GM12878 (cell line): ENCODE measurements around the gene NCKAP5. TPM values are rescaled to one million over a fixed set of nuclear protein-coding genes. Genes with fewer than 3 reads are reported as not detected.

ENCODE experiments used
- ATAC-seq: fragments of 200-7000 bp; cut with Tn5 transposase; 3 replicates; pipeline ENCODE4 v1.9.1; 2020; ENCODE audit warnings: mild to moderate bottlenecking, moderate library complexity
- BruUV-seq: library from RNA; stranded (reverse); fragments of 400-500 nt; replicated peaks from 2 replicates; lab custom pipeline; 2021; lab: Mats Ljungman, UMichigan
- CTCF ChIA-PET: fragments of 300-600 bp; sonication (Branson Sonifier 250); formaldehyde crosslinking; extraction: SDS; loops from one replicate; lab custom pipeline; 2021; ENCODE audit warnings: inconsistent platforms; lab: Yijun Ruan, JAX
- POLR2A ChIA-PET: fragments of 350-600 bp; formaldehyde crosslinking; extraction: SDS; loops from one replicate; lab custom pipeline; 2021; ENCODE audit warnings: inconsistent platforms; lab: Charles Lee
- RAD21 ChIA-PET: fragments of 300-600 bp; sonication (Branson Sonifier 250); formaldehyde crosslinking; loops from one replicate; lab custom pipeline; 2023; ENCODE audit warnings: antibody characterized with exemption; ENCODE audit not compliant: unreplicated experiment; lab: Charles Lee
- SMC1A ChIA-PET: fragments of 300-600 bp; sonication (Branson Sonifier 250); formaldehyde crosslinking; loops from one replicate; lab custom pipeline; 2023; ENCODE audit not compliant: unreplicated experiment, uncharacterized antibody; lab: Charles Lee
- DNase-seq: peaks from one replicate; pipeline ENCODE4 v3.0.0-alpha.2; 2011; ENCODE audit warnings: low read depth, low spot score
- FAIRE-seq: peaks from 3 replicates; lab custom pipeline; 2011; peaks lifted over from hg19 to GRCh38; lab: Jason Lieb, UNC
- H2AFZ ChIP-seq: 2 replicates; pipeline ENCODE4 v1.6.0; 2011; ENCODE audit warnings: low read depth, low read length, control low read depth; ENCODE audit not compliant: control insufficient read depth
- H3K27ac ChIP-seq: 2 replicates; pipeline ENCODE4 v1.5.1; 2011; ENCODE audit warnings: control low read depth; ENCODE audit not compliant: control insufficient read depth, insufficient read depth
- H3K27me3 ChIP-seq, 2 experiments: replicated peaks in 1 of 2; 2 replicates each; pipeline versions ENCODE4 v1.6.0 to v1.6.1; 2011; ENCODE audit warnings: low read length in 1 of 2; ENCODE audit not compliant: control insufficient read depth in 2 of 2, insufficient read depth in 2 of 2
- H3K36me3 ChIP-seq, 2 experiments: 2 replicates each; pipeline ENCODE4 v1.5.1; 2011; ENCODE audit warnings: low read length in 1 of 2; ENCODE audit not compliant: control insufficient read depth in 2 of 2, insufficient read depth in 2 of 2
- H3K4me1 ChIP-seq: 2 replicates; pipeline ENCODE4 v1.6.1; 2011; ENCODE audit warnings: mild to moderate bottlenecking, low read length, moderate library complexity, mixed read lengths; ENCODE audit not compliant: control insufficient read depth, insufficient read depth
- H3K4me2 ChIP-seq: 2 replicates; pipeline ENCODE4 v1.6.0; 2011; ENCODE audit warnings: control low read depth; ENCODE audit not compliant: control insufficient read depth, insufficient read depth
- H3K4me3 ChIP-seq: fragments of 200-600 bp; sonication (generic); 2 replicates; pipeline ENCODE4 v1.5.1; 2016
- H3K79me2 ChIP-seq: 2 replicates; pipeline ENCODE4 v1.6.0; 2011; ENCODE audit warnings: low read length; ENCODE audit not compliant: control insufficient read depth, insufficient read depth
- H3K9ac ChIP-seq: 2 replicates; pipeline ENCODE4 v1.8.0; 2011; ENCODE audit warnings: low read length, control low read depth, mixed read lengths; ENCODE audit not compliant: control insufficient read depth, insufficient read depth
- H3K9me3 ChIP-seq: replicated peaks from 3 replicates; pipeline ENCODE4 v1.5.1; 2011; ENCODE audit warnings: mild to moderate bottlenecking, low read length; ENCODE audit not compliant: control insufficient read depth, insufficient read depth
- H4K20me1 ChIP-seq: 2 replicates; pipeline ENCODE4 v1.6.0; 2011; ENCODE audit not compliant: control insufficient read depth, insufficient read depth
- ASH2L ChIP-seq: fragments of 300-600, 200-600 bp; sonication (generic); IDR thresholded peaks from 2 replicates; pipeline ENCODE4 v1.6.1; 2017; ENCODE audit warnings: low read depth, mild to moderate bottlenecking, borderline replicate concordance
- BMI1 ChIP-seq: fragments of 450-650 bp; IDR thresholded peaks from 2 replicates; pipeline ENCODE4 v1.6.1; 2016; ENCODE audit warnings: mild to moderate bottlenecking, moderate library complexity, borderline replicate concordance
- CHD1 ChIP-seq: IDR thresholded peaks from 2 replicates; pipeline ENCODE4 v1.6.1; 2012; ENCODE audit warnings: low read depth, low read length, improper control_type of control experiment
- EZH2 ChIP-seq: IDR thresholded peaks from 2 replicates; pipeline ENCODE4 v1.6.1; 2012; ENCODE audit warnings: low read depth, mild to moderate bottlenecking, control low read depth, inconsistent platforms, low read length, borderline replicate concordance; ENCODE audit not compliant: control insufficient read depth
- FOXK2 ChIP-seq: fragments of 450-650 bp; IDR thresholded peaks from 2 replicates; pipeline ENCODE4 v1.6.1; 2017; ENCODE audit warnings: mild to moderate bottlenecking, moderate library complexity
- IKZF2 ChIP-seq, 2 experiments: fragments of 450-650 bp; IDR thresholded peaks; 2 replicates each; pipeline ENCODE4 v1.6.1; 2017; ENCODE audit warnings: mild to moderate bottlenecking in 2 of 2, moderate library complexity in 2 of 2
- JUND ChIP-seq: IDR thresholded peaks from 2 replicates; pipeline ENCODE4 v1.6.1; 2012; ENCODE audit warnings: low read depth, mild to moderate bottlenecking, low read length, improper control_type of control experiment, moderate library complexity
- MEF2A ChIP-seq: IDR thresholded peaks from 2 replicates; pipeline ENCODE4 v1.6.1; 2011; ENCODE audit warnings: low read depth, mild to moderate bottlenecking, low read length, moderate library complexity; ENCODE audit not compliant: insufficient read depth
- PAX8 ChIP-seq: fragments of 450-650 bp; IDR thresholded peaks from 2 replicates; pipeline ENCODE4 v1.6.1; 2017; ENCODE audit warnings: mild to moderate bottlenecking, moderate library complexity
- RBBP5 ChIP-seq: fragments of 200-600 bp; sonication (generic); conservative IDR thresholded peaks from 2 replicates; pipeline ENCODE4 v1.6.1; 2016
- RUNX3 ChIP-seq: IDR thresholded peaks from 2 replicates; pipeline ENCODE4 v1.6.1; 2012; ENCODE audit warnings: low read length, inconsistent platforms
- TBL1XR1 ChIP-seq: IDR thresholded peaks from 2 replicates; pipeline ENCODE4 v1.6.1; 2012; ENCODE audit warnings: low read depth, low read length, improper control_type of control experiment
- TCF7 ChIP-seq: IDR thresholded peaks from 2 replicates; pipeline ENCODE4 v1.6.1; 2014; ENCODE audit warnings: antibody characterized with exemption, borderline replicate concordance
- YY1 ChIP-seq: IDR thresholded peaks from 2 replicates; pipeline ENCODE4 v1.6.1; 2011; ENCODE audit warnings: low read depth, mild to moderate bottlenecking, low read length
- ZBED1 ChIP-seq: IDR thresholded peaks from 2 replicates; pipeline ENCODE4 v1.6.1; 2016; ENCODE audit warnings: borderline replicate concordance
- WGBS: methylation state at CpG from one replicate; pipeline ENCODE4 v1.1.6; 2016; ENCODE audit warnings: low lambda C conversion rate; ENCODE audit not compliant: insufficient replicate concordance, insufficient coverage; ENCODE audit errors: missing lambda C conversion rate; 5-methylcytosine and 5-hydroxymethylcytosine counted together
- in situ Hi-C: fragments of 300-500 bp; cut with MboI; formaldehyde crosslinking; loops from 9 replicates; pipeline ENCODE4 v1.14.3; 2018; ENCODE audit warnings: mixed read lengths
- intact Hi-C: fragments of 100-400 bp; cut with micrococcal nuclease; formaldehyde crosslinking; loops from one replicate; pipeline ENCODE4 v1.14.2; 2022; ENCODE audit not compliant: unreplicated experiment
- polyA plus RNA-seq, 11 experiments: library from polyadenylated mRNA; depleted of rRNA in 4 of 11; unstranded in 6 of 11; stranded (reverse) in 5 of 11; fragments of >200 nt; fragmentation: Nextera tagmentation in 4 of 11; fragmentation: Illumina TruSeq in 1 of 11; extraction: Ambion mirVana in 4 of 11; extraction: Trizol in 1 of 11; gene quantifications; 1 replicate in 1 of 11; 2 replicates in 10 of 11; pipeline versions ENCODE4 v1.2.1 to v1.2.3, GENCODE V29; 2011 to 2016; ENCODE audit warnings: inconsistent platforms in 2 of 11, missing spikeins in 2 of 11, low read depth in 1 of 11
- total RNA-seq, 4 experiments: library from RNA; depleted of rRNA in 3 of 4; stranded (reverse); fragments of >200 nt in 3 of 4; fragmentation: Illumina TruSeq in 1 of 4; extraction: Trizol in 1 of 4; gene quantifications; 2 replicates each; pipeline versions ENCODE4 v1.2.1 to v1.2.3, GENCODE V29; 2013 to 2021
- TF ChIP-seq, protein P1 (sequence below): fragments of 450-650 bp; IDR thresholded peaks from 2 replicates; pipeline ENCODE4 v1.6.1; 2014; ENCODE audit warnings: mild to moderate bottlenecking
- TF ChIP-seq, protein P2 (sequence below): IDR thresholded peaks from 2 replicates; pipeline ENCODE4 v1.6.1; 2011; ENCODE audit warnings: mild to moderate bottlenecking, low read depth, low read length, moderate library complexity; ENCODE audit not compliant: insufficient replicate concordance

NCKAP5 gene
- total and polyA plus RNA-seq, 10 of the 15 experiments (the other 5 are each of a cell fraction or from before 2014, with no cell fraction given), result 0.06 to 0.44 (median 0.16) TPM

DNA sequence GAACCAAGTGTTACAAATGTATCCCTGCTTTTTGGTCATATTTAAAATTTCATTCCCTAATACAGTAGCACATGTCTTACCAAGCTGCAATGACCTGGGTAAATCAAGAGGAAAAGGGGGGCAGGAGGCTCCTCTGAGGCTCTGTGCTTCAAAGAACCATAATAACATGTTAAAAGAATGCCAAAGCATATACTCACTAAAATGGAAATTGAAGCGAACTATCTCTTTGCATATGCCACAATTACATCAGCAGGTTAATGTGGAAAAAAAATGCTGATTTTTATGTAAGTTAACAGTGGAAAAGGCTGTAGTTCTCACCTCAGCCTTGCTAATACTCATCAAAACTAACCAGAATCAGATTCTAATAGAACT is 37.5 kb upstream of the NCKAP5 start:
- no peak for TF ChIP-seq RUNX3
- no peak for TF ChIP-seq CHD1
- TF ChIP-seq MEF2A, result no peak
- TF ChIP-seq, protein P1, sequence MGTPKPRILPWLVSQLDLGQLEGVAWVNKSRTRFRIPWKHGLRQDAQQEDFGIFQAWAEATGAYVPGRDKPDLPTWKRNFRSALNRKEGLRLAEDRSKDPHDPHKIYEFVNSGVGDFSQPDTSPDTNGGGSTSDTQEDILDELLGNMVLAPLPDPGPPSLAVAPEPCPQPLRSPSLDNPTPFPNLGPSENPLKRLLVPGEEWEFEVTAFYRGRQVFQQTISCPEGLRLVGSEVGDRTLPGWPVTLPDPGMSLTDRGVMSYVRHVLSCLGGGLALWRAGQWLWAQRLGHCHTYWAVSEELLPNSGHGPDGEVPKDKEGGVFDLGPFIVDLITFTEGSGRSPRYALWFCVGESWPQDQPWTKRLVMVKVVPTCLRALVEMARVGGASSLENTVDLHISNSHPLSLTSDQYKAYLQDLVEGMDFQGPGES, result no peak
- no peak for TF ChIP-seq EZH2
- TF ChIP-seq JUND, result no peak
- no peak for TF ChIP-seq TBL1XR1
- TF ChIP-seq FOXK2, result no peak
- TF ChIP-seq IKZF2 (IDR thresholded peaks at IDR 0.05), result no peak
- TF ChIP-seq BMI1, result no peak
- no peak for TF ChIP-seq YY1
- no peak for TF ChIP-seq PAX8
- TF ChIP-seq RBBP5, result no peak
- TF ChIP-seq ZBED1, result no peak
- TF ChIP-seq, protein P2, sequence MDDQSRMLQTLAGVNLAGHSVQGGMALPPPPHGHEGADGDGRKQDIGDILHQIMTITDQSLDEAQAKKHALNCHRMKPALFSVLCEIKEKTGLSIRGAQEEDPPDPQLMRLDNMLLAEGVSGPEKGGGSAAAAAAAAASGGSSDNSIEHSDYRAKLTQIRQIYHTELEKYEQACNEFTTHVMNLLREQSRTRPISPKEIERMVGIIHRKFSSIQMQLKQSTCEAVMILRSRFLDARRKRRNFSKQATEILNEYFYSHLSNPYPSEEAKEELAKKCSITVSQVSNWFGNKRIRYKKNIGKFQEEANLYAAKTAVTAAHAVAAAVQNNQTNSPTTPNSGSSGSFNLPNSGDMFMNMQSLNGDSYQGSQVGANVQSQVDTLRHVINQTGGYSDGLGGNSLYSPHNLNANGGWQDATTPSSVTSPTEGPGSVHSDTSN, result no peak
- TF ChIP-seq ASH2L, result no peak
- no peak for TF ChIP-seq TCF7
- DNase-seq (no peak), FAIRE-seq (no peak), ATAC-seq (no peak)
- H3K9ac ChIP-seq, result no peak overlapping the region
- 0% methylated on average over 1 of the region's 1 CpG for WGBS
- RAD21 ChIA-PET, result no interaction called here
- CTCF ChIA-PET, result interaction anchor here (0.9 to 1.3 kb wide), 2 partner anchors 14 to 16 kb away, joined by 3 to 5 read pairs; no protein-coding TSS in a partner anchor
- no peak overlapping the region for H3K4me2 ChIP-seq
- in situ Hi-C loops (no loop called here), intact Hi-C loops (no loop called here)
- no peaks in the 10 kb centered on the region for H3K36me3 ChIP-seq
- H3K79me2 ChIP-seq, result no peaks in the 10 kb centered on the region
- H4K20me1 ChIP-seq, result no peaks in the 10 kb centered on the region
- no peak overlapping the region for H2AFZ ChIP-seq
- no peaks in the 10 kb centered on the region for H3K9me3 ChIP-seq
- H3K27me3 ChIP-seq, result no peaks in the 10 kb centered on the region; a peak in 1 of 4 replicates
- H3K4me3 ChIP-seq, result no peak overlapping the region
- SMC1A ChIA-PET, result no interaction called here
- no peaks in the 10 kb centered on the region for H3K4me1 ChIP-seq
- BruUV-seq, result no TSS peak
- H3K27ac ChIP-seq, result no peak overlapping the region
- POLR2A ChIA-PET, result interaction anchor here (0.8 kb wide), 1 partner anchor 116 kb away, joined by 7 read pairs; no protein-coding TSS in a partner anchor
